GM23248 (cell line): Measurements from ENCODE around the gene MLN. TPM values are rescaled to one million over a fixed set of nuclear protein-coding genes. Genes with fewer than 3 reads are reported as not detected.

ENCODE experiments used
- DNase-seq: peaks from one replicate; pipeline ENCODE4 v3.0.0-alpha.2; 2015
- H2AFZ ChIP-seq: fragments of 200-600 bp; sonication (generic); 2 replicates; pipeline ENCODE4 v1.6.1; 2016; ENCODE audit warnings: antibody characterized with exemption
- H3F3A ChIP-seq: fragments of 200-600 bp; sonication (generic); 2 replicates; pipeline ENCODE4 v1.6.1; 2016; ENCODE audit warnings: mild to moderate bottlenecking, antibody characterized with exemption, mixed run types; ENCODE audit not compliant: insufficient read depth
- H3K27ac ChIP-seq: fragments of 200-600 bp; sonication (generic); 2 replicates; pipeline ENCODE4 v1.5.1; 2016; ENCODE audit warnings: mild to moderate bottlenecking
- H3K27me3 ChIP-seq: fragments of 200-600 bp; sonication (generic); replicated peaks from 2 replicates; pipeline ENCODE4 v1.6.1; 2016; ENCODE audit warnings: mild to moderate bottlenecking; ENCODE audit not compliant: insufficient read depth
- H3K36me3 ChIP-seq: fragments of 200-600 bp; sonication (generic); 2 replicates; pipeline ENCODE4 v1.6.1; 2016; ENCODE audit warnings: low read depth, mild to moderate bottlenecking
- H3K4me1 ChIP-seq: fragments of 200-600 bp; sonication (generic); 2 replicates; pipeline ENCODE4 v1.6.1; 2016; ENCODE audit warnings: mild to moderate bottlenecking; ENCODE audit not compliant: insufficient read depth
- H3K4me2 ChIP-seq: fragments of 200-600 bp; sonication (generic); one replicate; pipeline ENCODE4 v1.6.1; 2016; ENCODE audit warnings: mild to moderate bottlenecking; ENCODE audit not compliant: unreplicated experiment
- H3K4me3 ChIP-seq: fragments of 200-600 bp; sonication (generic); 2 replicates; pipeline ENCODE4 v1.5.1; 2016; ENCODE audit warnings: mild to moderate bottlenecking
- H3K79me2 ChIP-seq: fragments of 200-600 bp; sonication (generic); 2 replicates; pipeline ENCODE4 v1.6.1; 2016; ENCODE audit warnings: mild to moderate bottlenecking; ENCODE audit not compliant: insufficient read depth
- H3K9ac ChIP-seq: fragments of 200-600 bp; sonication (generic); 2 replicates; pipeline ENCODE4 v1.6.1; 2016; ENCODE audit warnings: mild to moderate bottlenecking
- H3K9me2 ChIP-seq: fragments of 200-600 bp; sonication (generic); 2 replicates; pipeline ENCODE4 v1.6.1; 2016; ENCODE audit warnings: mixed run types, mild to moderate bottlenecking, moderate library complexity; ENCODE audit not compliant: insufficient read depth
- H3K9me3 ChIP-seq: fragments of 200-600 bp; sonication (generic); one replicate; pipeline ENCODE4 v1.6.1; 2017; ENCODE audit warnings: low read depth
- H4K20me1 ChIP-seq: fragments of 200-600 bp; sonication (generic); 2 replicates; pipeline ENCODE4 v1.6.0; 2016; ENCODE audit not compliant: insufficient read depth
- EZH2 ChIP-seq: fragments of 200-600 bp; sonication (generic); IDR thresholded peaks from 2 replicates; pipeline ENCODE4 v1.6.1; 2018; ENCODE audit warnings: antibody characterized with exemption, mild to moderate bottlenecking; ENCODE audit not compliant: insufficient read depth, poor library complexity, severe bottlenecking
- EZH2phosphoT487 ChIP-seq: fragments of 200-600 bp; sonication (generic); IDR thresholded peaks from 2 replicates; pipeline ENCODE4 v1.6.1; 2018; ENCODE audit warnings: antibody characterized with exemption, moderate library complexity, mild to moderate bottlenecking, low read depth; ENCODE audit not compliant: insufficient read depth
- WGBS, 2 experiments: methylation state at CpG; one replicate each; pipeline ENCODE4 v1.1.6; 2015 to 2017; ENCODE audit warnings: low lambda C conversion rate in 2 of 2, low coverage in 1 of 2; ENCODE audit errors: missing lambda C conversion rate in 2 of 2; 5-methylcytosine and 5-hydroxymethylcytosine counted together
- in situ Hi-C: fragments of 300-500 bp; cut with MboI; formaldehyde crosslinking; loops from 2 replicates; pipeline ENCODE4 v1.15.0; 2020
- polyA plus RNA-seq: library from polyadenylated mRNA; unstranded; fragments of >200 nt; fragmentation: Nextera tagmentation; extraction: Ambion mirVana; gene quantifications from 2 replicates; pipeline ENCODE4 v1.2.1, GENCODE V29; 2016
- total RNA-seq: library from RNA; depleted of rRNA; stranded (reverse); fragments of >200 nt; shearing (Covaris generic); gene quantifications from 2 replicates; pipeline ENCODE4 v1.2.3, GENCODE V29; 2014

MLN gene
- total and polyA plus RNA-seq, 2 experiments from 2014 or later, result not detected

- Histone ChIP-seq H4K20me1 (no peaks in the 10 kb centered on the region), H3K27me3 (no peaks in the 10 kb centered on the region), H3K4me2 (peak overlapping the region; percentile 16), H3K27ac (peak overlapping the region; percentile 49), H3K9me3 (no peaks in the 10 kb centered on the region), H3K9me2 (no peaks in the 10 kb centered on the region), H3K4me3 (no peak overlapping the region), H3F3A (peaks cover 15% of the 10 kb centered on the region), H3K36me3 (peaks cover 60% of the 10 kb centered on the region), H3K9ac (peak overlapping the region; percentile 26; the same call in 1 of the 2 replicates), H3K4me1 (peaks cover 28% of the 10 kb centered on the region), H2AFZ (no peak overlapping the region), H3K79me2 (peaks cover 41% of the 10 kb centered on the region)
- in situ Hi-C loops, result no loop called here
- 75 to 78% methylated on average over 15 to 16 of the region's 16 CpGs for WGBS, 2 experiments
- TF ChIP-seq EZH2phosphoT487 (no peak), EZH2 (no peak)
- peak; percentile 71 for DNase-seq
Observed at GRCh38 chr6:33781131-33781975, 22.4 kb downstream of the MLN start.

- Histone ChIP-seq H3K4me2 (no peak overlapping the region), H3K27ac (no peak overlapping the region), H3K9ac (no peak overlapping the region), H3K4me3 (no peak overlapping the region), H3F3A (peaks cover 6% of the 10 kb centered on the region), H3K79me2 (peaks cover 32% of the 10 kb centered on the region), H3K27me3 (no peaks in the 10 kb centered on the region), H3K4me1 (peaks cover 15% of the 10 kb centered on the region), H3K36me3 (peaks cover 67% of the 10 kb centered on the region), H3K9me2 (no peaks in the 10 kb centered on the region), H2AFZ (no peak overlapping the region), H4K20me1 (no peaks in the 10 kb centered on the region), H3K9me3 (no peaks in the 10 kb centered on the region)
- DNase-seq, result no peak
- 87 to 91% methylated on average over 14 of the region's 14 CpGs for WGBS, 2 experiments
- no peak for TF ChIP-seq EZH2phosphoT487
- no peak for TF ChIP-seq EZH2
- in situ Hi-C loops, result loop anchor here (10.0 kb wide), 1 partner anchor 245 kb away; no protein-coding TSS in a partner anchor
Observed at GRCh38 chr6:33779895-33780294, 23.9 kb downstream of the MLN start.

GRCh38 chr6:33779290-33779689 is 24.5 kb downstream of the MLN start:
- no peak for DNase-seq
- no peaks in the 10 kb centered on the region for H3K27me3 ChIP-seq
- H2AFZ ChIP-seq, result no peak overlapping the region
- no peaks in the 10 kb centered on the region for H4K20me1 ChIP-seq
- H3K9me3 ChIP-seq, result no peaks in the 10 kb centered on the region
- peaks cover 15% of the 10 kb centered on the region for H3K4me1 ChIP-seq
- peaks cover 27% of the 10 kb centered on the region for H3K79me2 ChIP-seq
- WGBS, 2 experiments, result 89 to 91% methylated on average over 7 of the region's 7 CpGs
- H3K4me3 ChIP-seq, result no peak overlapping the region
- no peak overlapping the region for H3K27ac ChIP-seq
- H3K9me2 ChIP-seq, result no peaks in the 10 kb centered on the region
- peaks cover 67% of the 10 kb centered on the region for H3K36me3 ChIP-seq
- in situ Hi-C loops, result loop anchor here (10.0 kb wide), 1 partner anchor 246 kb away; no protein-coding TSS in a partner anchor
- H3K9ac ChIP-seq, result no peak overlapping the region
- TF ChIP-seq EZH2phosphoT487 (no peak), EZH2 (no peak)
- H3K4me2 ChIP-seq, result no peak overlapping the region
- H3F3A ChIP-seq, result peaks cover 7% of the 10 kb centered on the region

GRCh38 chr6:33778444-33779121 is 25.2 kb downstream of the MLN start:
- no peak for TF ChIP-seq EZH2phosphoT487
- no peak for TF ChIP-seq EZH2
- Histone ChIP-seq H3F3A (peaks cover 9% of the 10 kb centered on the region), H4K20me1 (no peaks in the 10 kb centered on the region), H3K9ac (no peak overlapping the region), H3K79me2 (peaks cover 21% of the 10 kb centered on the region), H3K36me3 (peaks cover 62% of the 10 kb centered on the region), H3K27me3 (no peaks in the 10 kb centered on the region), H2AFZ (no peak overlapping the region), H3K9me3 (no peaks in the 10 kb centered on the region), H3K27ac (no peak overlapping the region), H3K4me2 (no peak overlapping the region), H3K4me3 (no peak overlapping the region), H3K9me2 (no peaks in the 10 kb centered on the region), H3K4me1 (peaks cover 15% of the 10 kb centered on the region)
- WGBS, 2 experiments, result 88 to 90% methylated on average over 12 of the region's 12 CpGs
- DNase-seq, result no peak
- in situ Hi-C loops, result loop anchor here (10.0 kb wide), 1 partner anchor 246 kb away; no protein-coding TSS in a partner anchor
